Fibroblast of skin of scalp (primary cell): ENCODE measurements around the gene MGP.

ENCODE experiments used
- DNase-seq: peaks from one replicate; pipeline ENCODE4 v3.0.0-alpha.2; 2013

Gene MGP

GRCh38 chr12:14902465-14902864 is 16.8 kb upstream of the MGP start:
- DNase-seq = peak; percentile 22

GRCh38 chr12:14901228-14901562 is 15.5 kb upstream of the MGP start:
- DNase-seq = no peak

GRCh38 chr12:14900521-14901227 is 15.0 kb upstream of the MGP start:
- no peak for DNase-seq

- peak; percentile 48 for DNase-seq
Observed at GRCh38 chr12:14896521-14897169, 11.0 kb upstream of the MGP start.

- DNase-seq = peak; percentile 14
Observed at GRCh38 chr12:14893506-14894250, 8.0 kb upstream of the MGP start.

GRCh38 chr12:14892726-14893505 is 7.3 kb upstream of the MGP start:
- DNase-seq = no peak

- no peak for DNase-seq
Observed at GRCh38 chr12:14890701-14891100, 5.0 kb upstream of the MGP start.

- no peak for DNase-seq
Observed at GRCh38 chr12:14886271-14886670, 617 bp upstream of the MGP start.

- peak; percentile 74 for DNase-seq
Observed at GRCh38 chr12:14884458-14884878, 1.2 kb downstream of the MGP start.

GRCh38 chr12:14883686-14884085 is 2.0 kb downstream of the MGP start:
- no peak for DNase-seq

- no peak for DNase-seq
Observed at GRCh38 chr12:14880890-14881453, 4.7 kb downstream of the MGP start.

GRCh38 chr12:14879222-14879933 is 6.3 kb downstream of the MGP start:
- no peak for DNase-seq

GRCh38 chr12:14878488-14878887 is 7.2 kb downstream of the MGP start:
- no peak for DNase-seq

- no peak for DNase-seq
Observed at GRCh38 chr12:14876833-14877232, 8.8 kb downstream of the MGP start.

GRCh38 chr12:14874882-14875281 is 10.8 kb downstream of the MGP start:
- peak; percentile 12 for DNase-seq

GRCh38 chr12:14873440-14874185 is 12.0 kb downstream of the MGP start:
- DNase-seq = no peak

GRCh38 chr12:14871886-14872285 is 13.8 kb downstream of the MGP start:
- no peak for DNase-seq

- no peak for DNase-seq
Observed at GRCh38 chr12:14871247-14871646, 14.4 kb downstream of the MGP start.

- DNase-seq = no peak
Observed at GRCh38 chr12:14868916-14869506, 16.6 kb downstream of the MGP start.

GRCh38 chr12:14860490-14860889 is 25.2 kb downstream of the MGP start:
- DNase-seq = no peak

- no peak for DNase-seq
Observed at GRCh38 chr12:14858513-14858912, 27.1 kb downstream of the MGP start.
